HepG2 (cell line): ENCODE measurements around the gene HES1. TPM values are rescaled to one million over a fixed set of nuclear protein-coding genes. Genes with fewer than 3 reads are reported as not detected.
A peak's percentile ranks its signal among the peaks of the same experiment; 100 is the strongest.

Experiments
- AGO2 ChIP-seq: fragments of 200-400 bp; formaldehyde crosslinking; optimal IDR thresholded peaks from 2 replicates; pipeline ENCODE3; 2017; ENCODE audit warnings: mild to moderate bottlenecking, low read depth, low read length, moderate library complexity
- ARNT2 ChIP-seq: sonication (generic); formaldehyde crosslinking; IDR thresholded peaks from 2 replicates; pipeline ENCODE4 v1.8.0; 2022; ENCODE audit warnings: mild to moderate bottlenecking, low read depth, missing genetic modification reagents, moderate library complexity
- FOXC1 ChIP-seq: sonication (generic); formaldehyde crosslinking; IDR thresholded peaks from 2 replicates; pipeline ENCODE4 v1.8.0; 2022; ENCODE audit warnings: mild to moderate bottlenecking, missing genetic modification reagents, borderline replicate concordance
- FOXJ3 ChIP-seq: sonication (generic); formaldehyde crosslinking; IDR thresholded peaks from 2 replicates; pipeline ENCODE4 v1.4.0; 2020; ENCODE audit warnings: missing genetic modification reagents, mild to moderate bottlenecking, borderline replicate concordance
- JDP2 ChIP-seq: sonication (generic); formaldehyde crosslinking; IDR thresholded peaks from 2 replicates; pipeline ENCODE4 v1.8.1; 2022; ENCODE audit warnings: missing genetic modification reagents, borderline replicate concordance
- KLF9 ChIP-seq: IDR thresholded peaks from 2 replicates; pipeline ENCODE4 v1.6.1; 2016; ENCODE audit warnings: low read depth
- MAFF ChIP-seq: IDR thresholded peaks from 2 replicates; pipeline ENCODE4 v1.6.1; 2011; ENCODE audit warnings: low read depth, low read length, improper control_type of control experiment
- NFE2L1 ChIP-seq: sonication (generic); formaldehyde crosslinking; IDR thresholded peaks from 2 replicates; pipeline ENCODE4 v1.4.0; 2020; ENCODE audit warnings: missing genetic modification reagents, mild to moderate bottlenecking, borderline replicate concordance
- PAWR ChIP-seq: sonication (generic); formaldehyde crosslinking; IDR thresholded peaks from 2 replicates; pipeline ENCODE4 v1.4.0; 2020; ENCODE audit warnings: missing genetic modification reagents, mild to moderate bottlenecking, borderline replicate concordance
- RNF219 ChIP-seq: sonication (generic); formaldehyde crosslinking; IDR thresholded peaks from 2 replicates; pipeline ENCODE4 v1.5.0; 2020; ENCODE audit warnings: mild to moderate bottlenecking, missing genetic modification reagents
- SCMH1 ChIP-seq: sonication (generic); formaldehyde crosslinking; IDR thresholded peaks from 2 replicates; pipeline ENCODE4 v1.9.0; 2021; ENCODE audit warnings: missing genetic modification reagents, mild to moderate bottlenecking, borderline replicate concordance
- SP140L ChIP-seq: sonication (generic); formaldehyde crosslinking; IDR thresholded peaks from 2 replicates; pipeline ENCODE4 v1.4.0; 2020; ENCODE audit warnings: missing genetic modification reagents, borderline replicate concordance
- U2AF1 ChIP-seq: fragments of 200-400 bp; formaldehyde crosslinking; optimal IDR thresholded peaks from 2 replicates; pipeline ENCODE3; 2017; ENCODE audit warnings: mild to moderate bottlenecking, low read depth, low read length
- ZBTB42 ChIP-seq: sonication (generic); formaldehyde crosslinking; IDR thresholded peaks from 2 replicates; pipeline ENCODE4 v1.5.0; 2020; ENCODE audit warnings: mild to moderate bottlenecking, missing genetic modification reagents
- ZNF652 ChIP-seq: IDR thresholded peaks from 2 replicates; pipeline ENCODE4 v1.6.1; 2016; ENCODE audit warnings: low read depth, borderline replicate concordance
- ZNF792 ChIP-seq: IDR thresholded peaks from 2 replicates; pipeline ENCODE4 v1.6.1; 2016
- ZSCAN9 ChIP-seq: IDR thresholded peaks from 2 replicates; pipeline ENCODE4 v1.6.1; 2016; ENCODE audit warnings: borderline replicate concordance
- polyA plus RNA-seq, 8 experiments: library from polyadenylated mRNA; depleted of rRNA in 3 of 8; stranded (reverse) in 7 of 8; unstranded in 1 of 8; fragments of >200 nt; fragmentation: Illumina TruSeq in 4 of 8; extraction: Trizol in 4 of 8; gene quantifications; 2 replicates each; pipeline versions ENCODE4 v1.2.1 to v1.2.3, GENCODE V29; 2011 to 2016; ENCODE audit warnings: low read depth in 4 of 8, missing spikeins in 1 of 8, mixed read lengths in 1 of 8; ENCODE audit not compliant: insufficient read depth in 1 of 8
- total RNA-seq, 5 experiments: library from RNA; depleted of rRNA; stranded (reverse); fragments of >200 nt; fragmentation: Illumina TruSeq; extraction: Trizol; gene quantifications; 2 replicates each; pipeline ENCODE4 v1.2.3, GENCODE V29; 2016; ENCODE audit warnings: low read depth in 1 of 5
- TF ChIP-seq, protein P1 (sequence below): IDR thresholded peaks from 2 replicates; pipeline ENCODE4 v1.4.0; 2020; ENCODE audit warnings: mild to moderate bottlenecking, missing genetic modification reagents
- TF ChIP-seq, protein P2 (sequence below): sonication (generic); formaldehyde crosslinking; IDR thresholded peaks from 2 replicates; pipeline ENCODE4 v1.4.0; 2020; ENCODE audit warnings: missing genetic modification reagents
- TF ChIP-seq, protein P3 (sequence below): sonication (generic); formaldehyde crosslinking; IDR thresholded peaks from 2 replicates; pipeline ENCODE4 v1.8.1; 2023; ENCODE audit warnings: mild to moderate bottlenecking, missing genetic modification reagents

Gene HES1
- total and polyA plus RNA-seq, 2 of the 13 experiments (the other 11 are each of a cell fraction or from before 2014, with no cell fraction given) = 15.4 to 19.8 TPM

DNA sequence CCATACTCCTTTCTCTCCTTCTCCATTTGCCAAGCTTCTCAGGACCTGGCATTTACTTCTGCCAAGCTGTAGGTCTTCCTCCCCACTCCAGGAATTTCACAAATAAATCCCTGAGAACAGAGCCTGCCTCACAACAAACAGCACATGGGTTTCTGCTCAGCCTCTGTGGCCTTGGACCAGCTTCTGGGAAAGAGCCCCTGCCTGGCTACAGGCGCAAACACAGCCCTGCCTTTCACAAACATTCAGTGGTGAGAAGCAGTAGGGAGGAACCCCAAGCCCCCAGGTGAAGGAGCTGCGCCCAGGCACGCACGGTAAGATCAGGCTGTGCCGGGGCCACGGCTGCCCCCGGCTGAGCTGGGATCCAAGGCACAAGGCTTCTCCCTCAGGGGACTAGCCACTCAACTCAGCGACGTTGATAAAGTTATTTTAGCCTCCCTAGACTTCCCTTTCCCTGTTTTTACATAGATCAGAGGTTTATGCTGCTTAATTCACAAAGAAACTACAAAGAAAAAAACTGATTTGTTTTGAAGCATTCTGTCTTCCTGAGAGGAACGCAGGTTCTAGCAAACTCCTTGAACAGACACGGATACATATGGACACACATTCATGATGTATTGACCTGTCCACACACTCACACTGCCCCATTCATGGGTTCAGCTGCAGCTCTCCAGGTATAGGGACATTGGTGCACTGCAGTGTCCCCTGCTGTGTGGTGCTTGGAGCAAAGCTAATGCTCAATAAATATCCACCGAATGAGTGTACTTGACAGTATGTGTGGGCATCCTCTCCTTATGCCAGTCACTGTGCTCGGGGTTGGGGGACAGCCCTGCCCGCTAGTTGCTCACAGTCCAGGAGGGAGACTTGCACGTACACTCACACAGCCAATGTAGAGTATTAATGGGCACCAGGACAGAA lies 25.4 kb downstream of the HES1 start (continued):
- no peak for TF ChIP-seq ARNT2
- TF ChIP-seq SP140L (CRISPR knock-in tag) = no peak
- no peak for TF ChIP-seq NFE2L1 (CRISPR knock-in tag)
- TF ChIP-seq, protein P1, sequence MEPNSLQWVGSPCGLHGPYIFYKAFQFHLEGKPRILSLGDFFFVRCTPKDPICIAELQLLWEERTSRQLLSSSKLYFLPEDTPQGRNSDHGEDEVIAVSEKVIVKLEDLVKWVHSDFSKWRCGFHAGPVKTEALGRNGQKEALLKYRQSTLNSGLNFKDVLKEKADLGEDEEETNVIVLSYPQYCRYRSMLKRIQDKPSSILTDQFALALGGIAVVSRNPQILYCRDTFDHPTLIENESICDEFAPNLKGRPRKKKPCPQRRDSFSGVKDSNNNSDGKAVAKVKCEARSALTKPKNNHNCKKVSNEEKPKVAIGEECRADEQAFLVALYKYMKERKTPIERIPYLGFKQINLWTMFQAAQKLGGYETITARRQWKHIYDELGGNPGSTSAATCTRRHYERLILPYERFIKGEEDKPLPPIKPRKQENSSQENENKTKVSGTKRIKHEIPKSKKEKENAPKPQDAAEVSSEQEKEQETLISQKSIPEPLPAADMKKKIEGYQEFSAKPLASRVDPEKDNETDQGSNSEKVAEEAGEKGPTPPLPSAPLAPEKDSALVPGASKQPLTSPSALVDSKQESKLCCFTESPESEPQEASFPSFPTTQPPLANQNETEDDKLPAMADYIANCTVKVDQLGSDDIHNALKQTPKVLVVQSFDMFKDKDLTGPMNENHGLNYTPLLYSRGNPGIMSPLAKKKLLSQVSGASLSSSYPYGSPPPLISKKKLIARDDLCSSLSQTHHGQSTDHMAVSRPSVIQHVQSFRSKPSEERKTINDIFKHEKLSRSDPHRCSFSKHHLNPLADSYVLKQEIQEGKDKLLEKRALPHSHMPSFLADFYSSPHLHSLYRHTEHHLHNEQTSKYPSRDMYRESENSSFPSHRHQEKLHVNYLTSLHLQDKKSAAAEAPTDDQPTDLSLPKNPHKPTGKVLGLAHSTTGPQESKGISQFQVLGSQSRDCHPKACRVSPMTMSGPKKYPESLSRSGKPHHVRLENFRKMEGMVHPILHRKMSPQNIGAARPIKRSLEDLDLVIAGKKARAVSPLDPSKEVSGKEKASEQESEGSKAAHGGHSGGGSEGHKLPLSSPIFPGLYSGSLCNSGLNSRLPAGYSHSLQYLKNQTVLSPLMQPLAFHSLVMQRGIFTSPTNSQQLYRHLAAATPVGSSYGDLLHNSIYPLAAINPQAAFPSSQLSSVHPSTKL (CRISPR knock-in tag) = peak; percentile 83
- no peak for TF ChIP-seq AGO2
- no peak for TF ChIP-seq ZBTB42 (CRISPR knock-in tag)
- no peak for TF ChIP-seq KLF9
- no peak for TF ChIP-seq ZNF652 (CRISPR knock-in tag)
- TF ChIP-seq SCMH1 (CRISPR knock-in tag) = no peak
- no peak for TF ChIP-seq MAFF
- peak; percentile 17; the same call in 1 of the 2 replicates for TF ChIP-seq ZNF792 (CRISPR knock-in tag)
- TF ChIP-seq JDP2 = no peak
- TF ChIP-seq ZSCAN9 = no peak
- TF ChIP-seq FOXC1 (CRISPR knock-in tag) = peak; percentile 44; the same call in 1 of the 2 replicates
- TF ChIP-seq, protein P2, sequence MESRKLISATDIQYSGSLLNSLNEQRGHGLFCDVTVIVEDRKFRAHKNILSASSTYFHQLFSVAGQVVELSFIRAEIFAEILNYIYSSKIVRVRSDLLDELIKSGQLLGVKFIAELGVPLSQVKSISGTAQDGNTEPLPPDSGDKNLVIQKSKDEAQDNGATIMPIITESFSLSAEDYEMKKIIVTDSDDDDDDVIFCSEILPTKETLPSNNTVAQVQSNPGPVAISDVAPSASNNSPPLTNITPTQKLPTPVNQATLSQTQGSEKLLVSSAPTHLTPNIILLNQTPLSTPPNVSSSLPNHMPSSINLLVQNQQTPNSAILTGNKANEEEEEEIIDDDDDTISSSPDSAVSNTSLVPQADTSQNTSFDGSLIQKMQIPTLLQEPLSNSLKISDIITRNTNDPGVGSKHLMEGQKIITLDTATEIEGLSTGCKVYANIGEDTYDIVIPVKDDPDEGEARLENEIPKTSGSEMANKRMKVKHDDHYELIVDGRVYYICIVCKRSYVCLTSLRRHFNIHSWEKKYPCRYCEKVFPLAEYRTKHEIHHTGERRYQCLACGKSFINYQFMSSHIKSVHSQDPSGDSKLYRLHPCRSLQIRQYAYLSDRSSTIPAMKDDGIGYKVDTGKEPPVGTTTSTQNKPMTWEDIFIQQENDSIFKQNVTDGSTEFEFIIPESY = no peak; the same call in 1 of the 2 replicates
- TF ChIP-seq RNF219 (CRISPR knock-in tag) = no peak
- TF ChIP-seq, protein P3, sequence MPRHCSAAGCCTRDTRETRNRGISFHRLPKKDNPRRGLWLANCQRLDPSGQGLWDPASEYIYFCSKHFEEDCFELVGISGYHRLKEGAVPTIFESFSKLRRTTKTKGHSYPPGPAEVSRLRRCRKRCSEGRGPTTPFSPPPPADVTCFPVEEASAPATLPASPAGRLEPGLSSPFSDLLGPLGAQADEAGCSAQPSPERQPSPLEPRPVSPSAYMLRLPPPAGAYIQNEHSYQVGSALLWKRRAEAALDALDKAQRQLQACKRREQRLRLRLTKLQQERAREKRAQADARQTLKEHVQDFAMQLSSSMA (CRISPR knock-in tag) = no peak
- TF ChIP-seq FOXJ3 (CRISPR knock-in tag) = peak; percentile 43; the same call in 1 of the 2 replicates
- no peak for TF ChIP-seq U2AF1
- TF ChIP-seq PAWR = no peak
